ES-I3 (cell line): ENCODE data around the gene WRAP73.
"Not testable (repeated sequence)": the region's sequence is repeated elsewhere in the genome, so short reads cannot be mapped to it uniquely, and the experiment has no call there.

Source experiments
- H3K36me3 ChIP-seq: 2 replicates; pipeline ENCODE4 v1.6.1; 2013; ENCODE audit warnings: mild to moderate bottlenecking, low read length, control low read depth, moderate library complexity; ENCODE audit not compliant: insufficient read depth
- H3K4me1 ChIP-seq: 2 replicates; pipeline ENCODE4 v1.6.1; 2013; ENCODE audit warnings: mild to moderate bottlenecking, control low read depth, low read length; ENCODE audit not compliant: insufficient read depth
- H3K9ac ChIP-seq: 2 replicates; pipeline ENCODE4 v1.6.1; 2013; ENCODE audit warnings: low read depth, mild to moderate bottlenecking, low read length, moderate library complexity
- H3K9me3 ChIP-seq: 2 replicates; pipeline ENCODE4 v1.6.1; 2013; ENCODE audit warnings: mild to moderate bottlenecking, low read length, moderate library complexity; ENCODE audit not compliant: control insufficient read depth, insufficient read depth

WRAP73 gene

DNA sequence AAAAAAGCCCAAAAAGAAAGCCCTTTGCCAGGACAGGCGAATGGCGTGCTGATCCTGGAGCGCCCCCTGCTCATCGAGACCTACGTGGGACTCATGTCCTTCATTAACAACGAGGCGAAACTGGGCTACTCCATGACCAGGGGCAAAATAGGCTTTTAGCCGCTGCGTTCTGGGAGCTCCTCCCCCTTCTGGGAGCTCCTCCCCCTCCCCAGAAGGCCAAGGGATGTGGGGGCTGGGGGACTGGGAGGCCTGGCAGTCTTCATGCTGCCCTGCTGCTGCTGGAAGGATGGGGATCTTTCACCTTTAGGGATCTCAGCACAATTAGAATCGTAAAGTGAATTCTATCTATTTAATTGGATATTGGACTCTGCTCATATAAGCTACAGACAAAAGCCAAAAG, 21.5 kb downstream of the WRAP73 start:
- Histone ChIP-seq H3K9me3 (no peaks in the 10 kb centered on the region), H3K4me1 (peaks cover 12% of the 10 kb centered on the region; the same call in 1 of the 2 replicates), H3K9ac (no peak overlapping the region), H3K36me3 (peaks cover 3% of the 10 kb centered on the region; the same call in 1 of the 2 replicates)

DNA sequence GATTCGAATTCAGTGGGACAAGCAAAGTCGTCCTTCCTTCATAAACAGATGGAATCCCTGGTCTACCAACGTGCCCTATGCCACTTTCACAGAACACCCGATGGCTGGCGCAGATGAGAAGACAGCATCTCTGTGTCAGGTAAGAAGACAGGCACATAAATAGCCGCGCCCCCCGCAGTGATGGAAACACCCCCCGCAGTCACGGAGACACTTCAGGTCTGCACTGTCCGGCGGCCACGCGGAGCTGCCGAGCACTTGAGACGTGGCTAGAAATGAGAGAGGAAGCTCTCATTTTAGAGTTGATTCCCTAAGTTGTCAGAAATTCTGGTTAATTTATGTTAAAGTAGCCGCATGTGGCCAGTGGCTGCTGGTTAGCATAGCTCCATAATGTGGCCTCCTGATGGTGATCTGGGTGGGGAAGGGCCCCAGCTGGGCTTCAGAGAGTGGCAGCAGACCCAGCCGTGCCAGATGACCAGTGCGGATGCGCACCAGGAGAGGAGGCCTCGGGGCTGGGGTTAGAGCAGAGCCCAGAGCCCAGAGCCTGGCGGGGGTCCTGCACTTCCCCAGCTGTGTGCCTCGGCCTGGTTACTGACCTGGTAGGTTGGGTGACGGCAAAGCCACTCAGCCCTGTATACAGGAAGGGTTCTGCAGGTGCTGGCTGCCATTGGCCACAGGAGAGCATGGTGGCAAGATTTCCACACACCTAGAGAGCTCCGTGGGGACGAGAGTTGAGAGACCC, 22.2 kb downstream of the WRAP73 start:
- Histone ChIP-seq H3K9me3 (no peaks in the 10 kb centered on the region), H3K36me3 (peaks cover 3% of the 10 kb centered on the region; the same call in 1 of the 2 replicates), H3K4me1 (peaks cover 12% of the 10 kb centered on the region; the same call in 1 of the 2 replicates), H3K9ac (no peak overlapping the region)

DNA sequence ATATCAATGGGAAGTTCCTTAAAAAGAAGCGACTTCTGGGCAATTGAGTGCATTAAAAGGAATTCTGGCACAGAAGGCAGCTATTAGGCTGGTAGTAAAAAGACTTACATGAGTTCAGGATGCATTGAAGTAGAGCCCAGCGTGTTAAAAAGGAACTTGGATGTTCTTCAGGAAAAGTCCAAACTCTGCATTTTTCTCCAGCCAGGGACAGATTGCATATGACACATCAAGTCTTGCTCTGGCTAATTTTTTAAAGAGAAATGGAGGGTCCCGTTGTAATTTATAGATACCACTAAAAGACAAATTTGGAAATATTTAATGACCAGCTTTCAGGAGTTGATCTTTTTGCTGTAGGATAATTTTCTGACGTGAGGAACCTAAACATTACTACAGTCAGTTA, 23.9 kb downstream of the WRAP73 start:
- peaks cover 2% of the 10 kb centered on the region; the same call in 1 of the 2 replicates for H3K4me1 ChIP-seq
- H3K9me3 ChIP-seq: no peaks in the 10 kb centered on the region
- H3K36me3 ChIP-seq: 0 out of 2 replicates have a peak, but pooled peaks cover 3% of the 10 kb centered on the region
- no peak overlapping the region for H3K9ac ChIP-seq

DNA sequence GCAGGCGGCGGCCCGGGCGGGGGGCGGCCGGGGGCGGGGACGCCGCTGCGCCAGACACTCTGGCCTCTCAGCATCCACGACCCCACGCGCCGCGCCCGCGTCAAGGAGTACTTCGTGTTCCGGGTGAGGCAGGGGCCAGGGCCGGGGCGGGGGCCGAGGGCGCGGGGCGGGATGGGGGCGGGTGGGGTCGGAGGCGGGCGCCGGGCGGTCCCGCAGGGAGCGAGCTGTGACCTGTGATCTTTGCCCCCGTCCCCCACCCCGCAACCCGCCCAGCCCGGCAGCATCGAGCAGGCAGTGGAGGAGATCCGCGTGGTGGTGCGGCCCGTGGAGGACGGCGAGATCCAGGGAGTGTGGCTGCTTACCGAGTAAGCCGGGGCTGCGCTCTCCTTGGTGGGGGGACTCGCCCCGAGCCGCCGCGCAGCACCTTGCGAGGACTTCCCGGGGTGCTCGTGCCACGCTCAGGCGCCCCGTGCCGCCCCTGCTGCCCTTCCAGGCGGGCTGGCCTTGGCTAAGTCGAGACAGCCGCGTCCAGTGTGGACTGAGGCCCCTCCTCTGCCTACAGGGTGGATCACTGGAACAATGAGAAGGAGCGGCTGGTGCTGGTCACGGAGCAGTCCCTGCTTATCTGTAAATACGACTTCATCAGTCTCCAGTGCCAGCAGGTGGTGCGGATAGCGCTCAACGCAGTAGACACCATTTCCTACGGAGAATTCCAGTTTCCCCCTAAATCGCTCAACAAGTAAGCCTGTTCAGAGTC, 24.6 kb downstream of the WRAP73 start:
- 0 out of 2 replicates have a peak, but pooled peaks cover 3% of the 10 kb centered on the region for H3K36me3 ChIP-seq
- H3K9me3 ChIP-seq: no peaks in the 10 kb centered on the region
- H3K9ac ChIP-seq: peak overlapping the region; percentile 47; the same call in 1 of the 2 replicates
- no peaks in the 10 kb centered on the region; the same call in 1 of the 2 replicates for H3K4me1 ChIP-seq

DNA sequence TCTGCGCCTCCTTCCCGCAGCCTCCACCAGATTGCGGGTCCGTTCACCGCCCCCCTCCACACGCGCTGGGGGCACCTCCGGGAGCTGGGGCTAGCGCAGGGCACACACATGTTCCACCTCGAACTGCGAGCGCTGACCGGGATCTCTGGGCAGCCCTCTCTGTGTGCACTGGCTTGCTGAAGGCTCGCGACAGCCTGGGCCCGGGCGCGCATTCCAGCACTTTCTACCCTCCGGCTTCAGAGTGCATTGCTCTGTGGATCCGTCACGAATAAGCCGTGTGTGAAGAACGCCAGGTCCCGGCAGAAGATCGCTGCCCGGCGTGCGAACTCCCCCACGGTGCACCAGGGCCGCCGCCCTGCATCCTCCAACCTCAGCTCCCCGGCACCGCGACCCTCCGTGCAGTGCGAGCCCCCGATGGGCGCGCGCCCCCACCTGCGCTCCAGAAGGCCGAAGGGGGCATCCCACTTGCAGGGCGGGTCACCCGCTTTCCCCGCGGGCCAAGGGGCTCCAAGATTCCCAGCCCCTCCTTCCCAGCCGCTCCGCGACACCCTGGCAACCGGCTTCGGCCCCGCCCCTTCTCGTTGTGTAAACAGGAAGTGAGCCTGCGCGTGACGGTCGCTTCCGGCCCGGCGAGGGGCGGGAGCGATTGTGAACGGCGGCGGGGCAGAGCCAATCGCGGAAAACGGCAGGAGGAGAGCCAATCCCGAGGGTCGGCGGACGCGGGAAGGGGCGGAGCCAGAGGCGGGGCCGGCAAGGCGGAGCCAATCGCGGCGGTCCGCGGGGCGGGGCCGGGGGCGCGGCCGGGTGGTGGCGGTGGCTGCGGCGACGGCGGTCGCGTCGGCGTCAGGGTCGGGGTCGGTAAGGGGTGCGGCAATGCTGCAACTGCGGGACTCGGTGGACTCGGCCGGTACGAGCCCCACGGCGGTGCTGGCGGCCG, 25.4 kb downstream of the WRAP73 start, which contains the start of gene TPRG1L:
TPRG1L (plus strand) TSS at position 816 of the 937 bp plus-strand sequence; CDS start at position 874, 58 bp downstream.
- peak within 1 kb of the TSS; percentile 81; the same call in 1 of the 2 replicates for H3K9ac ChIP-seq
- no peaks in the 10 kb centered on the region; the same call in 1 of the 2 replicates for H3K4me1 ChIP-seq
- H3K36me3 ChIP-seq: no peaks in the 10 kb centered on the region
- H3K9me3 ChIP-seq: no peaks in the 10 kb centered on the region

DNA sequence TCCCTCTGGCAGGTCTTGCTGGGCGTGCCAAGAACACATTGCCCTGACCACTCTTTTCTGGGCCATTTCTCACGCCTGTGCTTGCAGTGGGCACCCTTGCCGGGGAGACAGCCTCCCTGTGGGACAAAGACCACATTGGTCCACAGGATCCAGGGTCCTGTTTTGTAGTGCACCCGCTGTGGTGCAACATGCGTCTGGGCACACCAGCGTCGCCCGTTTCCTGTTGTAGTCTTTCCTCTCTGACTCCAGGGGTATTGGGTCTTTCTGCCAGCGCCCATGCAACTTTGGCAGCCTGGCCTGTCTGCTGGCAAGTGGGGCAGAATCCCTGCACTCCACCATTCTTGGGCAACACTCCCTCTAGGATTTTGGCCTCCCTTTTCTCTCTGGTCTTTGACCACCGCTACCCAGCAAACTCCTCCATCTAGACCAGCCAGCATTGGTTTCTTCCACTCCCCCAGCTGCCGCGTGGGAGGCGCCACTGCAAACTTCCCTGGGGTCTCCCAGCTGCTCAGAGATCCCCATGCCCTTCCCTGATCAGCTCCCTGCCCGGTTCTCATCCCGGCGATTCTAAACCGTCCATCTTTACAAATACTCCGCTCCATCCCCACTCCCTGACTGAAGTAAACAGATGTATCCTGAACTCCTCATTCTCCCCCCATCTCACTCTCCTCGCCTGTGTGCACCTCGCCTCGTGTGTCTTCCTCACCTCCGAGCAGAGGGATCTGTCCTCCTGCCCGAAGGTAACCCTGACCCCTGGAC, 26.3 kb downstream of the WRAP73 start:
- Histone ChIP-seq H3K4me1 (no peaks in the 10 kb centered on the region; the same call in 1 of the 2 replicates), H3K36me3 (no peaks in the 10 kb centered on the region), H3K9ac (peak overlapping the region; percentile 81; the same call in 1 of the 2 replicates), H3K9me3 (no peaks in the 10 kb centered on the region)

DNA sequence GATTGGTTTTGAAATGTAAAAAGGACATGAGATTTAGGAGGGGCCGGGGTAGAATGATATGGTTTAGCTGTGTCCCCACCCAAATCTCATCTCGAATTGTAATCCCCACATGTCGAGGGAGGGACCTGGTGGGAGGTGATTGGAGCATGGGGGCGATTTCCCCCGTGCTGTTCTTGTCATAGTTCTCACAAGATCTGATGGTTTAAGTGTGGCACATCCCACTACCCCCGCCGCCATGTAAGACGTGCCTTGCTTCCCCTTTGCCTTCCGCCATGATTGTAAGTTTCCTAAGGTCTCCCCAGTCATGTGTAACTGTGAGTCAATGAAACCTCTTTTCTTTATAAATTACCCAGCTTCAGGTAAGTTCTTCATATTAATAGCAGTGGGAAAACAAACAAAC, 27.8 kb downstream of the WRAP73 start:
- not testable (repeated sequence) for H3K36me3 ChIP-seq, H3K9me3 ChIP-seq, H3K9ac ChIP-seq, H3K4me1 ChIP-seq

DNA sequence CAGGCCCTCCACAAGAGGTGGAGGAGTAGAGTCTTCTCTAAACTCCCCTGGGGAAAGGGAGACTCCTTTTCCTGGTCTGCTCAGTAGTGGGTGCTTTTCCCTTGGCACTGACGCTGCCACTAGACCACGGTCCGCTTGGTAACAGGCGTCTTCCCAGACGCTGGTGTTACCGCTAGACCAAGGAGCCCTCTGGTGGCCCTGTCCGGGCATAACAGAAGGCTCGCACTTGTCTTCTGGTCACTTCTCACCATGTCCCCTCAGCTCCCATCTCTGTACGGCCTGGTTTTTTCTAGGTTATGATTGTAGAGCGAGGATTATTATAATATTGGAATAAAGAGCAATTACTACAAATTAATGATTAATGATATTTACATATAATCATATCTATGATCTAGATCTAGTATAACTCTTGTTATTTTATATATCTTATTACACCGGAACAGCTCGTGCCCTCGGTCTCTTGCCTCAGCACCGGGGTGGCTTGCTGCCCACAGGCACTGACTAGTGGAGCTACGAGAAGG, 28.7 kb downstream of the WRAP73 start:
- not testable (repeated sequence) for H3K9ac ChIP-seq, H3K4me1 ChIP-seq, H3K9me3 ChIP-seq, H3K36me3 ChIP-seq

DNA sequence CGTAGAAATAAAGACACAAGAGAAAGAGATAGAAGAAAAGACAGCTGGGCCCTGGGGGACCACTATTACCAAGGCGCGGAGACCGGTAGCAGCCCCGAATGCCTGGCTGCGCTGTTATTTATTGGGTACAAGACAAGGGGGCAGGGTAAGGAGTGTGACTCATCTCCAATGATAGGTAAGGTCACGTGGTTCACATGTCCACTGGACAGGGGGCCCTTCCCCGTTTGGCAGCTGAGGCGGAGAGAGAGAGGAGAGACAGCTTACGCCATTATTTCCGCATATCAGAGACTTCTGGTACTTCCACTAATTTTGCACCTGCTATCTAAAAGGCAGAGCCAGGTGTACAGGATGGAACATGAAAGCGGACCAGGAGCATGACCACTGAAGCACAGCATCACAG, 29.2 kb downstream of the WRAP73 start:
- H3K9ac ChIP-seq: no peak overlapping the region
- peaks cover 4% of the 10 kb centered on the region; the same call in 1 of the 2 replicates for H3K4me1 ChIP-seq
- no peaks in the 10 kb centered on the region for H3K36me3 ChIP-seq
- H3K9me3 ChIP-seq: no peaks in the 10 kb centered on the region

DNA sequence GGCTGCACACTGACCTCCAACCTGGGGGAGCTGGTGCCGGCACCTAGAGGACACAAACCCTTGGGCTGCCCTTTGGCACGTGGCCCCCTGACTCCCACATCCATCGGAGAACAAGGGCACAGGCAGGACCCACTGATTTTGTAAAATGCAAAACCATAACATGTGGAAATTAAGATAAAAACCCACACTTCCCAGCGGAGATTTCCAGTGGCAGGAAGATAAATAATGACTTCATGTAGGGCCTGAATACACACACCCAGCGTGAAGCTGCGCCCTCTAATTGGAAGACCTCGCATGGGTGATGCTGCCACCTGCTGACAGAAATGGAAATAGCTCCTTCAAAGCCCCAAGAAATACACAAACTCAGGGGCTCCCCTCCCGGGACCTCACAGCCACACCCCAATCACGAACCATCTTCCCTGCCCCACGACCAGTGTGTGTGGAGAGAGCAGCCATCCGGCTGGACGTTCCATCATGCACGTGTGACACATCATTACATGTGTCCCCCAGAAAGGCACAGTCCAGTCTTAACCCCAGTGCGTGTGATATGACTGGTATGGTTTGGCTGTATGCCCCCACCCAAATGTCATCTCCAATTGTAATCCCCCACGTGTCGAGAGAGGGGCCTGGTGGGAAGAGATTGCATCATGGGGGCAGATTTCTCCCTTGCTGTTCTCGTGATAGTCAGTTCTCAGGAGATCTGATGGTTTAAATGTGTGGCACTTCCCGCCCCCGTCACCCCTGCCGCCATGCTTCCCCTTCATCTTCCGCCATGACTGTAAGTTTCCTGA, 30.8 kb downstream of the WRAP73 start:
- Histone ChIP-seq H3K36me3 (no peaks in the 10 kb centered on the region), H3K9me3 (no peaks in the 10 kb centered on the region), H3K4me1 (peaks cover 14% of the 10 kb centered on the region), H3K9ac (no peak overlapping the region)

DNA sequence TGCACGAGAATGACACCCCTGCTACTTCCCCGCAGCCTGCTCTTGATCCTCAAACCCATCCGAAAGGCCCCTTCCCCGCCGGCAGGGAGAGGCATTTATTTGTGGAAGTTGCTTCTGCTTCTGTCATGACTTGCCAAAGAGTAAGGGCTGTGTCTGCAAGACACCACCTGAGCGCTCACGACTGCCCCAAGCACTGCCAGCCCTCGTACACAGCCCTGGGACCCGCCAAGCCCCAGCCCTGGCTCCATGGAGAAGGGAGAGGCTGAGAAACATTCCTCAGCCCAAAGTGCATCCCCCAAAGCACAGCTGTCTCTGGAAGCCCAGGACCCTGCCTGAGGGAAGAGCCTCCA, 31.4 kb downstream of the WRAP73 start:
- Histone ChIP-seq H3K4me1 (peaks cover 14% of the 10 kb centered on the region), H3K9ac (no peak overlapping the region), H3K9me3 (no peaks in the 10 kb centered on the region), H3K36me3 (no peaks in the 10 kb centered on the region)

DNA sequence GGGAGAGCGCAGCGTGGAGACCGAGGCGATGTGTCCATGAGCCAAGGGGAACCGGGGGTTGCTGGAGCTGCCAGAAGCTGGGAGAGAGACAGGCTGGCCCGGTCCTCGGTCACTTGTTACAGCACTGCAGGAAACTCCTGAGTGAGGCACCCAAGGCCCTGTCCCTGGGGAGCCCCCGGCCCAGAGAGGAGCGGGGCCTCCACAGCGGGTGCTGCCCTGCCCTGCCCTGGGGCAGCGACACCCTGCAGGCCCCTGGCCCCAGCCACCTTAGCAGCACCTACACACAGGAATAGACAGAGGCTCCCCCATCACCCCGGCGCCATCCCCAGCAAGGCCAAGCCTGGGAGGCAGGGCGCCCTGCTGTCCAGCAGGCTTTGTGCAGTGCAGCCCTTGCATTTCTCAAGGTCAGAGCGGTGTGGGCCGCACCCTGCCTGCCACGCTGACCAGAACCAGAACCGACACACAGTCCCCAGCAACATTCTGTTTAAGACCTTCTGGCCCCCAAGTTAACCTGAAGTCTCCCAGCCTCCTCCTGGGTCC, 32.0 kb downstream of the WRAP73 start:
- peaks cover 14% of the 10 kb centered on the region for H3K4me1 ChIP-seq
- H3K9me3 ChIP-seq: no peaks in the 10 kb centered on the region
- H3K36me3 ChIP-seq: no peaks in the 10 kb centered on the region
- no peak overlapping the region for H3K9ac ChIP-seq
